Colonic mucosa (tissue), 4 donors: Measurements from ENCODE around the gene BIK. TPM values are rescaled to one million over a fixed set of nuclear protein-coding genes. Genes with fewer than 3 reads are reported as not detected.
A peak's percentile ranks its signal among the peaks of the same experiment; 100 is the strongest.

Source experiments
- DNase-seq: peaks from one replicate; pipeline ENCODE4 v3.0.0-alpha.2; 2020
- H3K27ac ChIP-seq: fragments of 200-600 bp; one replicate; pipeline ENCODE4 v1.8.0; 2021
- H3K27me3 ChIP-seq: fragments of 200-600 bp; one replicate; pipeline ENCODE4 v1.8.0; 2021
- H3K36me3 ChIP-seq: fragments of 200-600 bp; one replicate; pipeline ENCODE4 v1.8.0; 2021
- H3K4me1 ChIP-seq: fragments of 200-600 bp; one replicate; pipeline ENCODE4 v1.8.0; 2021; ENCODE audit warnings: mild to moderate bottlenecking
- H3K4me3 ChIP-seq: fragments of 200-600 bp; one replicate; pipeline ENCODE4 v1.8.0; 2021
- H3K9ac ChIP-seq, 2 donors: one replicate each; pipeline ENCODE4 v1.7.0; 2013; ENCODE audit warnings: control low read depth in 2 of 2, low read depth in 2 of 2, low read length in 2 of 2
- H3K9me3 ChIP-seq: fragments of 200-600 bp; one replicate; pipeline ENCODE4 v1.8.0; 2021
- CTCF ChIP-seq: fragments of 200-600 bp; IDR thresholded peaks from one replicate; pipeline ENCODE4 v1.8.0; 2022; ENCODE audit warnings: antibody characterized with exemption, mild to moderate bottlenecking
- intact Hi-C: fragments of 100-400 bp; cut with DNase I; formaldehyde crosslinking; loops from one replicate; pipeline ENCODE4 v1.14.1; 2022
- total RNA-seq, 2 donors: library from RNA; stranded (reverse); fragmentation: NEBNext Ultra II Directional in 1 of 2; extraction: Animal tissue kit (Norgen Biotek cat#: 25700) in 1 of 2; gene quantifications; one replicate each; pipeline ENCODE4 v1.2.1, GENCODE V29; 2021
- donor health status: healthy.
- donor health status: DM: no; HTN: no; CAD: no.
- donor health status: DM: no; HTN: no; CAD: no.

BIK gene
- total RNA-seq, 2 donors from 2014 or later = 29.5 to 31.4 TPM

DNA sequence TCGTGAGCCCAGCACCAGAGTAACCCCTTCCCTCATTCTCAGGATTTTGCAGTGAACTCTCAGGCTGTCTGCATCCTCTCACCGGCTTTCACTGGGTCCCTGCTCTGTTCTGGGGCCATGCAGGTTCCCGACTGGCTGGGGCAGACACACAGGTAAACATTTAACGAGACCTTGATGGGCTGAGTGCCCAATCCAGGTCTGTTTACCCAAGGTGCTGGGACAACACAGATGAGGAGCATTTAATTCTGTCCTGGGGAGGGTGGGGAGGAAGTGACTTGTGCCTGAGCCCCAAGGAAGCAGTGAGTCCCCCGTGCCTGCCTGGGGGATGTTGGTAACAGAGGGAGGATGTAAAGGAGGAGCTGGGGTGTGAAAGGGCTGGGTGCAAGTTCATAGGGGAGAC, 4.4 kb downstream of the BIK start:
- peak; percentile 91 for DNase-seq
- Histone ChIP-seq H3K9me3 (no peaks in the 10 kb centered on the region), H3K36me3 (no peaks in the 10 kb centered on the region), H3K27me3 (peaks cover 7% of the 10 kb centered on the region), H3K4me3 (no peak overlapping the region), H3K4me1 (peaks cover 26% of the 10 kb centered on the region), H3K27ac (peak overlapping the region; percentile 55), H3K9ac (peak overlapping the region in 1 of 2 donors; percentile 38)
- no peak for TF ChIP-seq CTCF
- intact Hi-C loops = no loop called here

GRCh38 chr22:43116932-43117331, 6.4 kb downstream of the BIK start:
- Histone ChIP-seq H3K4me3 (no peak overlapping the region), H3K9ac (no peak overlapping the region), H3K27me3 (no peaks in the 10 kb centered on the region), H3K36me3 (no peaks in the 10 kb centered on the region), H3K27ac (no peak overlapping the region), H3K4me1 (peaks cover 28% of the 10 kb centered on the region), H3K9me3 (no peaks in the 10 kb centered on the region)
- no peak for TF ChIP-seq CTCF
- intact Hi-C loops = no loop called here
- DNase-seq = no peak

DNA sequence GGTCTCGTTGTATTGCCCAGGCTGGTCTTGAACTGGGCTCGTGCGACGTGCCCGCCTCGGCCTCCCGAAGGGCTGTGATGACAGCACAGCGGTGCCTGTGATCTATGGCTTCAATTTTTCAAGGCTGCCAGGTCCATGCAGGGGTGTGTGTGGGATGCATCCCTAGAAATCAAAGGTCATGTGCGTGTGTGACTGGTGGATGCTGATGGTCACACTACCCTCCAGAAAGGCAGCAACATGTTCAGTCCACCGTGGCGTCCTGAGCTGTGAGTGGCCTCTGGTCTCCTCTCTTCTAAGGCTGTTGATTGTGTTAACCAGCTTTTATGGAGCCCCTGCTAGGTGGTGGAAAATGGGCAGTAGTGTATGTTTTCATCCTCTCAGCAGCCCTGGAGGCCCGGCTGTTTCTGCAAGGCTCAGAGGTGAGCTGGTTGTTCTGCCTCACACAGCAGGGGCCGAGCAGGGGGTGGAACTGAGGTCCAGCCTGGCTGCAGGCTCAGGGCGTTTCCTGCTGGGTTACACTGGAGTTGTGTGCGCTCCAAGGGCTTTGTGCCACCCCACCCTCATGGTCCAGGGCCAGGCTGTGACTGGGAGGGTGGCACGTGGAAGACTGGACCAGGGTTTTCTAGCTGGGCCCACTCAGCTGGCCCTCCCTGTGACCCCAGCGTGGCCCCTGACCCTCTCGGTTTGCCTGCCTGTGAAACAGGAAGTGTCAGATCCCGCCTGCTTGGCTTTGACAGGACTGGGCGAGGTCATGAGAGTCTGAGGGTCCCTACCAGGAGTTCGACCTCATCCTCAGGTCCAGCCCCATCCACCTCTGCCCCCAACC, 7.7 kb downstream of the BIK start:
- Histone ChIP-seq H3K27ac (peak overlapping the region; percentile 24), H3K4me3 (no peak overlapping the region), H3K4me1 (peaks cover 28% of the 10 kb centered on the region), H3K9me3 (no peaks in the 10 kb centered on the region), H3K27me3 (no peaks in the 10 kb centered on the region), H3K9ac (peak overlapping the region in 1 of 2 donors; percentile 61), H3K36me3 (no peaks in the 10 kb centered on the region)
- DNase-seq = peak; percentile 74
- no peak for TF ChIP-seq CTCF
- intact Hi-C loops = no loop called here

GRCh38 chr22:43118953-43119458, 8.5 kb downstream of the BIK start:
- H3K4me1 ChIP-seq = peaks cover 28% of the 10 kb centered on the region
- no peaks in the 10 kb centered on the region for H3K9me3 ChIP-seq
- intact Hi-C loops = no loop called here
- no peak overlapping the region for H3K4me3 ChIP-seq
- H3K36me3 ChIP-seq = no peaks in the 10 kb centered on the region
- DNase-seq = peak; percentile 62
- H3K9ac ChIP-seq = peak overlapping the region in 1 of 2 donors; percentile 61
- TF ChIP-seq CTCF = no peak
- no peaks in the 10 kb centered on the region for H3K27me3 ChIP-seq
- peak overlapping the region; percentile 24 for H3K27ac ChIP-seq

DNA sequence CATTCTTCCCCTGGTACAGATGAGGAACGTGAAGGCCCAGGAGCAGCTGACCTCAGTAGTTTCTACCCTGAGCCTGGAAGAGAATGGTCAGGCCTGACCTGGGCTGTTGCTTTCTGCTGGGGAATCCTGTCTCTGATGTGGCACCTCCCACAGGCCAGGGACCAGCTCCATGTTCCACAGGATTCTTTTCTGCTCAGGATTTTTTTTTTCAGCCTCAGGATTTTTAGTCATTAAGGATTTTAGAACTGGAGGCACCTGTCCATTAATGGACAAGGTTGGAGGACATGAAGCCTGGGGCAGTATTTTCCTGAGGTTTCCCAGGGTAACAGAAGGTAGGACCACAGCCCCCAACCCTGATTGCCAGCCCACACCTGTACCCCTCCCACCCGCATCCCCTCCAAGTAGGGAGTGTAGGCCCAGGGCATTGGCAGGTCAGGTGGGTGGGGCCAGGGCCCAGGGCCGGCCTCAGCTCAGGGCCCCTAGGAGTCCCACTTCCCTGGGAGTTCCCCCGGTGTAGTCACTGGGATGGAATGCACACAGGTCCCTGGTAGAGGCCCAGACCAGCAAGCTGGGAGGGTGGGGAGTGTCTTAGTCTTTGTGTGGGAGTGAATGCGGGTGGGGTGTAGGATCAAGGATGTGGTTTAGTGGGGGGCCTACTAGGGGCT, 16.1 kb downstream of the BIK start:
- no peak overlapping the region for H3K4me3 ChIP-seq
- TF ChIP-seq CTCF = no peak
- no peaks in the 10 kb centered on the region for H3K9me3 ChIP-seq
- no peaks in the 10 kb centered on the region for H3K36me3 ChIP-seq
- H3K4me1 ChIP-seq = peaks cover 10% of the 10 kb centered on the region
- intact Hi-C loops = no loop called here
- H3K9ac ChIP-seq = peak overlapping the region in 1 of 2 donors; percentile 75
- DNase-seq = peak; percentile 78
- no peaks in the 10 kb centered on the region for H3K27me3 ChIP-seq
- H3K27ac ChIP-seq = peak overlapping the region; percentile 82
